H9 (cell line): Measurements from ENCODE around the gene EPAS1. TPM values are rescaled to one million over a fixed set of nuclear protein-coding genes. Genes with fewer than 3 reads are reported as not detected.

Source experiments
- DNase-seq: peaks from one replicate; pipeline ENCODE4 v3.0.0-alpha.2; 2017
- H2AFZ ChIP-seq: one replicate; pipeline ENCODE4 v1.6.1; 2013; ENCODE audit warnings: mild to moderate bottlenecking, low read length, control low read depth, moderate library complexity
- H2AK5ac ChIP-seq: 2 replicates; pipeline ENCODE4 v1.6.1; 2013; ENCODE audit warnings: low read length, control low read depth, mixed read lengths; ENCODE audit not compliant: insufficient read length
- H2BK120ac ChIP-seq: one replicate; pipeline ENCODE4 v1.6.1; 2013; ENCODE audit warnings: low read depth, mild to moderate bottlenecking, low read length, control low read depth, inconsistent platforms; ENCODE audit not compliant: poor library complexity, severe bottlenecking
- H2BK12ac ChIP-seq: 2 replicates; pipeline ENCODE4 v1.6.1; 2013; ENCODE audit warnings: low read length, control low read depth, mixed read lengths, low read depth; ENCODE audit not compliant: insufficient read length
- H2BK15ac ChIP-seq: 2 replicates; pipeline ENCODE4 v1.6.1; 2013; ENCODE audit warnings: low read depth, low read length, control low read depth
- H2BK20ac ChIP-seq: one replicate; pipeline ENCODE4 v1.6.1; 2013; ENCODE audit warnings: low read depth, mild to moderate bottlenecking, low read length, control low read depth, inconsistent platforms; ENCODE audit not compliant: poor library complexity, severe bottlenecking
- H2BK5ac ChIP-seq: 2 replicates; pipeline ENCODE4 v1.6.1; 2013; ENCODE audit warnings: low read length, control low read depth, mixed read lengths; ENCODE audit not compliant: insufficient read length
- H3K14ac ChIP-seq: 2 replicates; pipeline ENCODE4 v1.6.1; 2013; ENCODE audit warnings: low read length, control low read depth; ENCODE audit not compliant: insufficient read depth
- H3K18ac ChIP-seq: 2 replicates; pipeline ENCODE4 v1.6.1; 2013; ENCODE audit warnings: low read depth, mild to moderate bottlenecking, mixed read lengths, low read length, control low read depth; ENCODE audit not compliant: insufficient read length
- H3K23ac ChIP-seq: 2 replicates; pipeline ENCODE4 v1.6.1; 2013; ENCODE audit warnings: low read length, control low read depth, mixed read lengths, low read depth; ENCODE audit not compliant: insufficient read length
- H3K23me2 ChIP-seq: 2 replicates; pipeline ENCODE4 v1.6.1; 2013; ENCODE audit warnings: low read depth, mild to moderate bottlenecking, mixed read lengths, low read length, control low read depth; ENCODE audit not compliant: insufficient read length, poor library complexity, severe bottlenecking
- H3K27ac ChIP-seq: 2 replicates; pipeline ENCODE4 v1.5.1; 2013; ENCODE audit warnings: low read length, control low read depth, mixed read lengths, low read depth; ENCODE audit not compliant: insufficient read length
- H3K27me3 ChIP-seq: 2 replicates; pipeline ENCODE4 v1.6.1; 2013; ENCODE audit warnings: low read length, control low read depth, inconsistent platforms; ENCODE audit not compliant: insufficient read depth
- H3K4ac ChIP-seq: 2 replicates; pipeline ENCODE4 v1.6.1; 2013; ENCODE audit warnings: low read depth, mild to moderate bottlenecking, control low read depth, inconsistent platforms, low read length, moderate library complexity
- H3K4me1 ChIP-seq: 2 replicates; pipeline ENCODE4 v1.6.1; 2013; ENCODE audit warnings: low read length, control low read depth, inconsistent platforms; ENCODE audit not compliant: insufficient read depth
- H3K4me2 ChIP-seq: 2 replicates; pipeline ENCODE4 v1.6.1; 2013; ENCODE audit warnings: low read length, control low read depth, mixed read lengths; ENCODE audit not compliant: insufficient read length, insufficient read depth
- H3K56ac ChIP-seq: 2 replicates; pipeline ENCODE4 v1.6.1; 2013; ENCODE audit warnings: low read depth, mild to moderate bottlenecking, mixed read lengths, low read length, control low read depth; ENCODE audit not compliant: insufficient read length
- H3K79me1 ChIP-seq: 2 replicates; pipeline ENCODE4 v1.6.1; 2013; ENCODE audit warnings: low read depth, mild to moderate bottlenecking, moderate library complexity, low read length, control low read depth, inconsistent platforms; ENCODE audit not compliant: insufficient read depth, poor library complexity, severe bottlenecking
- H3K79me2 ChIP-seq: 2 replicates; pipeline ENCODE4 v1.6.1; 2013; ENCODE audit warnings: low read length, control low read depth, inconsistent platforms; ENCODE audit not compliant: insufficient read depth
- H3K9ac ChIP-seq: 2 replicates; pipeline ENCODE4 v1.6.1; 2013; ENCODE audit warnings: low read length, control low read depth, mixed read lengths; ENCODE audit not compliant: insufficient read length; ENCODE audit errors: extremely low read depth
- H3K9me3 ChIP-seq: one replicate; pipeline ENCODE4 v1.6.1; 2013; ENCODE audit warnings: low read depth, low read length, inconsistent platforms; ENCODE audit not compliant: control insufficient read depth
- H3T11ph ChIP-seq: one replicate; pipeline ENCODE4 v1.6.1; 2013; ENCODE audit warnings: mild to moderate bottlenecking, low read length, control low read depth, inconsistent platforms
- H4K20me1 ChIP-seq: one replicate; pipeline ENCODE4 v1.6.1; 2013; ENCODE audit not compliant: control insufficient read depth, insufficient read length, insufficient read depth
- H4K5ac ChIP-seq: 2 replicates; pipeline ENCODE4 v1.6.1; 2013; ENCODE audit warnings: low read depth, mild to moderate bottlenecking, mixed read lengths, low read length, control low read depth; ENCODE audit not compliant: insufficient read length
- H4K8ac ChIP-seq: replicated peaks from 2 replicates; pipeline ENCODE4 v1.6.1; 2013; ENCODE audit warnings: low read length, control low read depth, mixed read lengths, low read depth; ENCODE audit not compliant: insufficient read length
- H4K91ac ChIP-seq: 2 replicates; pipeline ENCODE4 v1.6.1; 2013; ENCODE audit warnings: low read depth, mild to moderate bottlenecking, moderate library complexity, mixed read lengths, low read length, control low read depth; ENCODE audit not compliant: insufficient read length
- H3K27ac Mint-ChIP-seq, 3 experiments: 2 replicates in 2 of 3; 3 replicates in 1 of 3; pipeline ENCODE4 v1.8.0; 2020 to 2021; ENCODE audit warnings: mixed read lengths in 3 of 3, mild to moderate bottlenecking in 1 of 3, moderate library complexity in 1 of 3
- H3K27me3 Mint-ChIP-seq: 2 replicates; pipeline ENCODE4 v1.8.0; 2021; ENCODE audit warnings: low read depth, mild to moderate bottlenecking, moderate library complexity, mixed read lengths
- H3K36me3 Mint-ChIP-seq, 3 experiments: 2 replicates in 2 of 3; 3 replicates in 1 of 3; pipeline ENCODE4 v1.8.0; 2020 to 2021; ENCODE audit warnings: low read depth in 3 of 3, mixed read lengths in 3 of 3; ENCODE audit not compliant: insufficient read depth in 1 of 3
- H3K4me1 Mint-ChIP-seq, 2 experiments: 2 replicates each; pipeline ENCODE4 v1.8.0; 2020; ENCODE audit warnings: mixed read lengths in 2 of 2
- H3K4me3 Mint-ChIP-seq, 2 experiments: 2 replicates in 1 of 2; 3 replicates in 1 of 2; pipeline ENCODE4 v1.8.0; 2020 to 2021; ENCODE audit warnings: mild to moderate bottlenecking in 2 of 2, mixed read lengths in 2 of 2, moderate library complexity in 1 of 2
- H3K9me3 Mint-ChIP-seq, 2 experiments: 2 replicates in 1 of 2; 3 replicates in 1 of 2; pipeline ENCODE4 v1.8.0; 2020; ENCODE audit warnings: mild to moderate bottlenecking in 2 of 2, mixed read lengths in 2 of 2, moderate library complexity in 1 of 2
- WGBS: extraction: QIAGEN DNeasy Blood & Tissue Kit; methylation state at CpG from one replicate; pipeline ENCODE4 v1.1.7; 2013; ENCODE audit warnings: missing lambda C conversion rate, low lambda C conversion rate, mixed read lengths; ENCODE audit not compliant: insufficient read length; ENCODE audit errors: extremely low coverage; 5-methylcytosine and 5-hydroxymethylcytosine counted together
- total RNA-seq: library from RNA; stranded (reverse); gene quantifications from 2 replicates; pipeline ENCODE4 v1.2.1, GENCODE V29; 2021
- TF ChIP-seq, protein P1 (sequence below): fragments of 200-600 bp; sonication (generic); conservative IDR thresholded peaks from 3 replicates; pipeline ENCODE4 v1.8.0; 2021; ENCODE audit warnings: antibody characterized with exemption, mild to moderate bottlenecking

EPAS1 gene
- total RNA-seq, 1 experiment from 2014 or later, result 1.1 TPM

DNA sequence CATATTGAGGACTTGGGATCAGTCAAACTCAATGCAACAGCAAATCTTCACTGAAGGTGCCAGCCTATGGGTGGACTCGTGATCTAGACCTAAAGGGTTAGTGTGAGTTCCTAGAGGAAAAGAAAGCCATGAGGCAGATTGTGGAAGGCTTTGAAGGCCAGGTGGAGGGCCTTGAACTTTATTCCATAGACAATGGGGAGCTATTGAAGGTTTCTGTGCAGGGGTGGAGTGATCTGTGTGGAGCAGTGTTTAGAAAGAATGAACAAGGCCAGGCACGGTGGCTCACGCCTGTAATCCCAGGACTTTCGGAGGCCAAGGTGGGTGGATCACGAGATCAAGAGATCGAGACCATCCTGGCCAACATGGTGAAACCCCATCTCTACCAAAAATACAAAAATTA lies 61.5 kb downstream of the EPAS1 start:
- Histone ChIP-seq H2BK5ac (no peak overlapping the region), H2BK12ac (no peak overlapping the region), H2AK5ac (no peak overlapping the region), H3K4me1 (no peaks in the 10 kb centered on the region), H3K18ac (no peak overlapping the region), H3K56ac (no peak overlapping the region), H3K27ac (no peak overlapping the region), H2BK120ac (no peak overlapping the region), H3T11ph (no peak overlapping the region), H3K4ac (no peak overlapping the region), H2BK20ac (no peak overlapping the region), H3K9ac (no peak overlapping the region), H3K23me2 (no peaks in the 10 kb centered on the region), H2BK15ac (no peak overlapping the region), H3K79me1 (no peaks in the 10 kb centered on the region), H3K14ac (no peak overlapping the region), H4K20me1 (no peaks in the 10 kb centered on the region), H3K9me3 (no peaks in the 10 kb centered on the region), H3K23ac (no peak overlapping the region), H4K5ac (no peak overlapping the region), H3K4me2 (no peak overlapping the region), H4K8ac (no peak overlapping the region), H4K91ac (no peak overlapping the region), H3K79me2 (no peaks in the 10 kb centered on the region), H3K27me3 (0 out of 2 replicates have a peak, but pooled peaks cover 2% of the 10 kb centered on the region), H2AFZ (no peak overlapping the region)
- DNase-seq, result no peak
- Mint-ChIP-seq H3K27me3 (no peaks in the 10 kb centered on the region), H3K9me3 (no peaks in the 10 kb centered on the region), H3K27ac (no peak overlapping the region), H3K4me1 (no peaks in the 10 kb centered on the region), H3K36me3 (no peaks in the 10 kb centered on the region), H3K4me3 (no peak overlapping the region)
- TF ChIP-seq, protein P1, sequence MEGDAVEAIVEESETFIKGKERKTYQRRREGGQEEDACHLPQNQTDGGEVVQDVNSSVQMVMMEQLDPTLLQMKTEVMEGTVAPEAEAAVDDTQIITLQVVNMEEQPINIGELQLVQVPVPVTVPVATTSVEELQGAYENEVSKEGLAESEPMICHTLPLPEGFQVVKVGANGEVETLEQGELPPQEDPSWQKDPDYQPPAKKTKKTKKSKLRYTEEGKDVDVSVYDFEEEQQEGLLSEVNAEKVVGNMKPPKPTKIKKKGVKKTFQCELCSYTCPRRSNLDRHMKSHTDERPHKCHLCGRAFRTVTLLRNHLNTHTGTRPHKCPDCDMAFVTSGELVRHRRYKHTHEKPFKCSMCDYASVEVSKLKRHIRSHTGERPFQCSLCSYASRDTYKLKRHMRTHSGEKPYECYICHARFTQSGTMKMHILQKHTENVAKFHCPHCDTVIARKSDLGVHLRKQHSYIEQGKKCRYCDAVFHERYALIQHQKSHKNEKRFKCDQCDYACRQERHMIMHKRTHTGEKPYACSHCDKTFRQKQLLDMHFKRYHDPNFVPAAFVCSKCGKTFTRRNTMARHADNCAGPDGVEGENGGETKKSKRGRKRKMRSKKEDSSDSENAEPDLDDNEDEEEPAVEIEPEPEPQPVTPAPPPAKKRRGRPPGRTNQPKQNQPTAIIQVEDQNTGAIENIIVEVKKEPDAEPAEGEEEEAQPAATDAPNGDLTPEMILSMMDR, result no peak
- WGBS, result no CpG with 5 or more reads among the region's 6 CpGs
